GM12892 (cell line): ENCODE measurements around the gene TAB2.

Experiments used
- POLR2A ChIP-seq: IDR thresholded peaks from 2 replicates; pipeline ENCODE4 v1.6.1; 2011; ENCODE audit warnings: low read depth, low read length, control low read depth
- POLR2AphosphoS5 ChIP-seq: IDR thresholded peaks from 2 replicates; pipeline ENCODE4 v1.6.1; 2011; ENCODE audit warnings: low read depth, low read length, control low read depth
- TAF1 ChIP-seq: IDR thresholded peaks from 2 replicates; pipeline ENCODE4 v1.6.1; 2011; ENCODE audit warnings: low read depth, mild to moderate bottlenecking, control low read depth, low read length, borderline replicate concordance

DNA sequence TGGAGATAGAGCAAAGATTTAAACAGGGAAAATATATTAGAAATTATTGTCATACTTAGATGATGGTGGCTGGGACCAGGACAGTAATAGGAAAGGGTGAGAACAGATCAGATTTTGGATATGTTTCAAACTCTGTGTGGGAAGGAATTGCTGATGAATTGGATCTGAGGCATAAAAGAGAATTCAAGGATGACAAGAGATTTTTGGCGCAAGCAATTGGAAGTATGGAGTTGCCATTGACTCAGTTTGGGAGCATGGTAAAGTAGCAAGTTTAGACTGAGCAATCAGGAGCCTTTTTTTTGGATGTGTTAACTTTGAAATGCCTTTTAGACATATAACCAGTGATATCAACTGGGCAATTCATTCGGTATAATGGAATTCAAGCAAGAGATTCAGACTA, 14.4 kb downstream of the TAB2 start:
- TF ChIP-seq POLR2A = no peak
- TF ChIP-seq POLR2AphosphoS5 = no peak
- TF ChIP-seq TAF1 = no peak
